GM19328 (cell line): ENCODE results near the gene F10.

Source experiments
- ATAC-seq: cut with Tn5 transposase; IDR thresholded peaks from one replicate; pipeline ENCODE4 v1.9.1; 2021; ENCODE audit warnings: mild to moderate bottlenecking, moderate library complexity; ENCODE audit not compliant: unreplicated experiment

F10 gene

GRCh38 chr13:113187883-113188665 lies 65.5 kb downstream of the F10 start:
- ATAC-seq: no peak

DNA sequence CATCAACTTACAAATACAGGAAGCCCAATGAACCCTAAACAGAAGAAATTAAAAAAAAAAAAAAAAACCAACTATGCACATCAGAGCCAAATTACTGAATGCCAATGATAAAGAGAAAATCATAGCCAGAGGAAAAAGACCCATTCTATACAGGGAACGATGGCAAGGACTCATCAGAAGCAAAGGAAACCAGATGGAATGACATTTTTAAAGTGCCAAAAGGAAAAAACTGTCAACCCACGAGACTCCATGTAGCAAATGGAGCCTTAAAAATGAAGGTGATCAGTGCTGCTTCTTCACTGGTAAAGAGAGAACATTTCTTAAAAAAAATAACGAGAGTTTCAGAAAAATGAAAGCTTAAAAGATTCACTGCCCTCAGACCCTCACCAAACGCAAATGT lies 67.6 kb downstream of the F10 start:
- ATAC-seq: no peak

GRCh38 chr13:113192279-113192678 lies 69.7 kb downstream of the F10 start:
- ATAC-seq: no peak

DNA sequence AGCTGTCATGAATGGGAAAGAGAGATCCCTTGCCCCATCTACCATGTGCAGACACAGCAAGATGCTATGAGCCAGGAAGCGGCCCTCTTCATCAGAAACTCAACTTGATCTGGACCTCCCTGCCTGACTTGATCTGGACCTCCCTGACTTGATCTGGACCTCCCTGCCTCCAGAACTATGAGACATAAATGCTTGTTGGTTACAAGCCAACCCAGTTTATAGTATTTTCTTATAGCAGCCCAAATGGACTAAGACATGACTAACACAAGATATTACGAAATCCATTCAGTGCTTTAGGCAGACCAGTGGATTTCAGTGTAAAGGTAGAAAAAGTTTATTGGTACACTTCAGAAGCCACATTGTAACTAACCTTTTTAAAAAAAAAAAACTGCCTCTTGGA lies 70.3 kb downstream of the F10 start:
- no peak for ATAC-seq

- ATAC-seq: no peak
Observed at GRCh38 chr13:113195360-113195759, 72.8 kb downstream of the F10 start.

DNA sequence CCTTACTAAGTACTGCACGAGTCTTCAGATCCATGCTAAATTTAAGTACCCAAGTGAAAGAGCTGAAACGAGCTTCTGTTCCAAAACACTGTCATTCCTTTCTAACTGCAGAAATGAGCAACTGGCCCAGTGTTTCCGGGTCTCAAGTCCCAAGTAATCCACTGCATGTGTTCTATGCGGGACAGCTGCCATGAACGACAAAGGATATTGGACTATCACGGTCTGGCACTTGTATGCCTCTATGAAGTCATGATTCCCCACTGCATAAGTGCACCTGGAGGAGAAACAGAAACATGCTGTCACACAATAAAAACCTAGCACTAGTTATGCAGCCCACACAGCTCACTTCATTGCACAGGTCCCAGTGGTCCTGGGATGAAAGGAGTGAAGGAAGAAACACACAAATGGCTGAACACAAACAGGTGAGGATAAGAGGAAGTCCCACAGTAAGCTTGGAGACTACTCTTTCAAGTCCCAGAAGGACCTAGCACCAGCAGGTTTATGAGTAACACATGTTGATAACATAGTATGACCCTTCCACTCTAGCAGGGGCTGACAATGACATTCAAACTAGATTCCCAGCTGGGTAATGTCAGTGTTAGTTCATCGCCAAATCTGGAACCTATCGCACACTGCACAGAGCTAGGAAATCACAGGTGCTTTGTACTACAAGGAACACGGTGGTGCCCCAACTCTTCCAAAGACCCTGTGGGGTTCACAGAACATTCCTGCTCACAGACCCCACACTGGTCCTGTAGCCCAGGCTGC lies 74.6 kb downstream of the F10 start:
- no peak for ATAC-seq
